OCI-M2 (cell line): ENCODE data around the gene CLEC16A.

Source experiments
- DNase-seq: peaks from one replicate; lab custom pipeline; 2025; ENCODE audit not compliant: unreplicated experiment; lab: John Stamatoyannopoulos, UW

The CLEC16A gene

GRCh38 chr16:11190588-11191560 lies 246.5 kb downstream of the CLEC16A start:
- no peak for DNase-seq

- no peak for DNase-seq
Observed at GRCh38 chr16:11191665-11192064, 247.3 kb downstream of the CLEC16A start.

- DNase-seq = no peak
Observed at GRCh38 chr16:11193494-11193893, 249.1 kb downstream of the CLEC16A start.

GRCh38 chr16:11194913-11195312 lies 250.5 kb downstream of the CLEC16A start:
- no peak for DNase-seq

- DNase-seq = no peak
Observed at GRCh38 chr16:11196286-11196828, 252.0 kb downstream of the CLEC16A start.

GRCh38 chr16:11198375-11198774 lies 254.0 kb downstream of the CLEC16A start:
- DNase-seq = no peak

GRCh38 chr16:11198828-11199227 lies 254.5 kb downstream of the CLEC16A start:
- no peak for DNase-seq

GRCh38 chr16:11200592-11200991 lies 256.2 kb downstream of the CLEC16A start:
- DNase-seq = no peak

GRCh38 chr16:11201498-11202259 lies 257.3 kb downstream of the CLEC16A start:
- DNase-seq = no peak

- DNase-seq = no peak
Observed at GRCh38 chr16:11202260-11203091, 258.1 kb downstream of the CLEC16A start.

GRCh38 chr16:11203111-11203623 lies 258.8 kb downstream of the CLEC16A start:
- DNase-seq = no peak

GRCh38 chr16:11204513-11205047 lies 260.2 kb downstream of the CLEC16A start:
- no peak for DNase-seq

- no peak for DNase-seq
Observed at GRCh38 chr16:11205065-11205699, 260.8 kb downstream of the CLEC16A start.

GRCh38 chr16:11205754-11206581 lies 261.6 kb downstream of the CLEC16A start:
- DNase-seq = no peak

- no peak for DNase-seq
Observed at GRCh38 chr16:11207646-11208045, 263.3 kb downstream of the CLEC16A start.

- DNase-seq = no peak
Observed at GRCh38 chr16:11208916-11209665, 264.7 kb downstream of the CLEC16A start.

- DNase-seq = no peak
Observed at GRCh38 chr16:11210260-11210659, 265.9 kb downstream of the CLEC16A start.
